Testis (tissue), 2 donors: Measurements from ENCODE around the gene MBTD1.

ENCODE experiments used
- POLR2A ChIP-seq: fragments of 450-650 bp; IDR thresholded peaks from one replicate; pipeline ENCODE4 v1.6.1; 2017; ENCODE audit warnings: antibody characterized with exemption, mild to moderate bottlenecking, moderate library complexity
- TF ChIP-seq, protein P1 (sequence below), 3 experiments: fragments of 450-650 bp in 2 of 3; fragments of 200-600 bp in 1 of 3; sonication (generic) in 1 of 3; IDR thresholded peaks; one replicate each; pipeline ENCODE4 v1.5.1; 2016 to 2019; ENCODE audit warnings: antibody characterized with exemption in 3 of 3, mild to moderate bottlenecking in 2 of 3, moderate library complexity in 1 of 3

DNA sequence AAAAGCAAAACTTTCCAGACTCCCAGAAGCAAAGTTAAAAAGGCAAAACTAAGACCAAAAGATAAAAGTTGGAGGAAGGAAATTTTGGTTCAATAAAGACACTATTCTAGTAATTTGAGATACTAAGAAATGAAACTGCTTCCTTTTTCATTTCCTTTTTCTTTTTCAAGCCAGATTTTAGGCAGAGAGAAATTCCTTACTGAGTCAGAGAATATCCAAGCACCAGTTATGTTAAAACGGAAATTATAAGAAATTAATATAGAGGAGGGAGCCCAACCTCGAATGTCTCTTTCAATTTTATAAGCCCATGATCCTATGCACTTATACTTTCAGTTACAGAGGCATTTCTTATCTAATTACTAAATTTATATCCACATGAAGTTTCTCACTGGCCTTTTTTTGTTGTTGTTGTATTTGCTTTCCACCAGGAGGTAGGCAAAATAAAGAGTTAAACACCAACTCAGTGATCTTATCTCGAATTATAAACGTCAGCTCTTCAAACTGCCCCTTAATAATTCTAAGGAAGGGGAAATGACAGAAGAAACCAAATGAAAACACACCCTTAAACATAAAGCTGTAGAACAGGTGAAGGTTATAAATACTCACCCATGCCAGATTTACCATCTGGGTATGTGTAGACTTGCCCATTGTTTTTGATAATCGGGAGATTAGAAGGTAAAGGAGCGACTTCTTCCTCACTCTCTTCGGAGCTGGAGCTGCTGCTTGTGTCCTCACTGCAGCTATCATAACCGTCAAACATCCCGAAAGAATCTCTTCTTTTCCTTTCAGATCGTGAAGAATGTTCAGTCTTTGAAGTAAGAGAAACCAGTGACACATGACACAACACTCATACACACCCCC lies 35.2 kb downstream of the MBTD1 start:
- TF ChIP-seq, protein P1, sequence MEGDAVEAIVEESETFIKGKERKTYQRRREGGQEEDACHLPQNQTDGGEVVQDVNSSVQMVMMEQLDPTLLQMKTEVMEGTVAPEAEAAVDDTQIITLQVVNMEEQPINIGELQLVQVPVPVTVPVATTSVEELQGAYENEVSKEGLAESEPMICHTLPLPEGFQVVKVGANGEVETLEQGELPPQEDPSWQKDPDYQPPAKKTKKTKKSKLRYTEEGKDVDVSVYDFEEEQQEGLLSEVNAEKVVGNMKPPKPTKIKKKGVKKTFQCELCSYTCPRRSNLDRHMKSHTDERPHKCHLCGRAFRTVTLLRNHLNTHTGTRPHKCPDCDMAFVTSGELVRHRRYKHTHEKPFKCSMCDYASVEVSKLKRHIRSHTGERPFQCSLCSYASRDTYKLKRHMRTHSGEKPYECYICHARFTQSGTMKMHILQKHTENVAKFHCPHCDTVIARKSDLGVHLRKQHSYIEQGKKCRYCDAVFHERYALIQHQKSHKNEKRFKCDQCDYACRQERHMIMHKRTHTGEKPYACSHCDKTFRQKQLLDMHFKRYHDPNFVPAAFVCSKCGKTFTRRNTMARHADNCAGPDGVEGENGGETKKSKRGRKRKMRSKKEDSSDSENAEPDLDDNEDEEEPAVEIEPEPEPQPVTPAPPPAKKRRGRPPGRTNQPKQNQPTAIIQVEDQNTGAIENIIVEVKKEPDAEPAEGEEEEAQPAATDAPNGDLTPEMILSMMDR (IDR thresholded peaks at IDR 0.05), result no peak
- TF ChIP-seq POLR2A, result no peak
